ENCODE measurements around the gene HK1. TPM values are rescaled to one million over a fixed set of nuclear protein-coding genes. Genes with fewer than 3 reads are reported as not detected.

The HK1 gene
- total RNA-seq, 4 donors from 2014 or later = 92.5 to 216 (median 126) TPM

DNA sequence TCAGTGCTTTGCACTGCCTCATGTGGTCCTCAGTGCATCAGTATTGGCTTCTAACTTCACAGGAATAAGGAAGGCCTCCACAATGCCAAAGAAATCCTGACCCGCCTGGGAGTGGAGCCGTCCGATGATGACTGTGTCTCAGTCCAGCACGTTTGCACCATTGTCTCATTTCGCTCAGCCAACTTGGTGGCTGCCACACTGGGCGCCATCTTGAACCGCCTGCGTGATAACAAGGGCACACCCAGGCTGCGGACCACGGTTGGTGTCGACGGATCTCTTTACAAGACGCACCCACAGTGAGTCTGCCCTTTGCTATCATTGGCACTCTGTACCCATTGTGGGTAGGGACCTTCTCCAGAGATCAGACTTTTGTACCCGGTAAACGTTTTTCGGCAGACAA lies 101.5 kb downstream of the HK1 start:
- WGBS, 2 donors (ENCODE audit: low coverage in 1 of 2) = no CpG with 5 or more reads among the region's 16 CpGs
- TF ChIP-seq POLR2AphosphoS5 (IDR thresholded peaks at IDR 0.05) = no peak
- Histone ChIP-seq H3K4me3 (no peak overlapping the region), H3K36me3 (peaks cover 0 to 70% of the 10 kb centered on the region in 2 donors), H3K9me3 (no peaks in the 10 kb centered on the region), H3K27ac (no peak overlapping the region), H3K27me3 (no peaks in the 10 kb centered on the region), H3K4me1 (peaks cover 5 to 61% (median 37%) of the 10 kb centered on the region in 3 donors)
- no peak for ATAC-seq

DNA sequence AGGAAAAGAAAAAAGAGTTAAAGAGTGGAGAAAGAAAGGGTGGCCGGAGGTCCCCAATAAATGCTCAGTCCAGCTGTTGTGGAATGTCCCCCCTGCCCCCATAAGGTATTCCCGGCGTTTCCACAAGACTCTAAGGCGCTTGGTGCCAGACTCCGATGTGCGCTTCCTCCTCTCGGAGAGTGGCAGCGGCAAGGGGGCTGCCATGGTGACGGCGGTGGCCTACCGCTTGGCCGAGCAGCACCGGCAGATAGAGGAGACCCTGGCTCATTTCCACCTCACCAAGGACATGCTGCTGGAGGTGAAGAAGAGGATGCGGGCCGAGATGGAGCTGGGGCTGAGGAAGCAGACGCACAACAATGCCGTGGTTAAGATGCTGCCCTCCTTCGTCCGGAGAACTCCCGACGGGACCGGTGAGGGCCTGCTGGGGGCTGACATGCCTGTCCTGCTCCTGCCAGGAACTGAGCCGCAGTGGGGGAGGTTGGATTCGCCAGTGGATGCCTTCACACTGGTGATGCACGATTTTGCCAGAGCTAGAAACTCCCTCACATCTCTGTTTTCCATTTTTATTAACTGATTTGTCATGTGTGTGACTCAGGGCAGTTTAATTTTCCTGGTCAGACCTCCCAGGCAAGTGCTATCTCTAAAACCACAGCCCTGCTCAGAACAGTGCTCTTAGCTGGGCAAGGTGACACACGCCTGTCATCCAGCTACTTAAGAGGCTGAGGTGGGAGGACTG lies 104.3 kb downstream of the HK1 start:
- H3K36me3 ChIP-seq = peaks cover 0 to 87% of the 10 kb centered on the region in 2 donors
- H3K9me3 ChIP-seq = no peaks in the 10 kb centered on the region
- H3K27me3 ChIP-seq = no peaks in the 10 kb centered on the region
- H3K4me3 ChIP-seq = no peak overlapping the region
- WGBS, 2 donors (ENCODE audit: low coverage in 1 of 2) = 50% methylated on average over 9 of the region's 26 CpGs; no CpG with 5 or more reads in 1 of the 2 donors
- TF ChIP-seq EP300 (IDR thresholded peaks at IDR 0.05) = no peak
- TF ChIP-seq, protein P1, sequence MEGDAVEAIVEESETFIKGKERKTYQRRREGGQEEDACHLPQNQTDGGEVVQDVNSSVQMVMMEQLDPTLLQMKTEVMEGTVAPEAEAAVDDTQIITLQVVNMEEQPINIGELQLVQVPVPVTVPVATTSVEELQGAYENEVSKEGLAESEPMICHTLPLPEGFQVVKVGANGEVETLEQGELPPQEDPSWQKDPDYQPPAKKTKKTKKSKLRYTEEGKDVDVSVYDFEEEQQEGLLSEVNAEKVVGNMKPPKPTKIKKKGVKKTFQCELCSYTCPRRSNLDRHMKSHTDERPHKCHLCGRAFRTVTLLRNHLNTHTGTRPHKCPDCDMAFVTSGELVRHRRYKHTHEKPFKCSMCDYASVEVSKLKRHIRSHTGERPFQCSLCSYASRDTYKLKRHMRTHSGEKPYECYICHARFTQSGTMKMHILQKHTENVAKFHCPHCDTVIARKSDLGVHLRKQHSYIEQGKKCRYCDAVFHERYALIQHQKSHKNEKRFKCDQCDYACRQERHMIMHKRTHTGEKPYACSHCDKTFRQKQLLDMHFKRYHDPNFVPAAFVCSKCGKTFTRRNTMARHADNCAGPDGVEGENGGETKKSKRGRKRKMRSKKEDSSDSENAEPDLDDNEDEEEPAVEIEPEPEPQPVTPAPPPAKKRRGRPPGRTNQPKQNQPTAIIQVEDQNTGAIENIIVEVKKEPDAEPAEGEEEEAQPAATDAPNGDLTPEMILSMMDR (IDR thresholded peaks at IDR 0.05) = no peak
- no peak for TF ChIP-seq POLR2A (IDR thresholded peaks at IDR 0.05)
- TF ChIP-seq POLR2AphosphoS5 (IDR thresholded peaks at IDR 0.05) = no peak
- peaks cover 3 to 33% (median 12%) of the 10 kb centered on the region in 3 donors for H3K4me1 ChIP-seq
- H3K27ac ChIP-seq = peak overlapping the region in 3 of 4 donors; percentile 35 to 61 (median 37)
- peak; percentile 42 for ATAC-seq

DNA sequence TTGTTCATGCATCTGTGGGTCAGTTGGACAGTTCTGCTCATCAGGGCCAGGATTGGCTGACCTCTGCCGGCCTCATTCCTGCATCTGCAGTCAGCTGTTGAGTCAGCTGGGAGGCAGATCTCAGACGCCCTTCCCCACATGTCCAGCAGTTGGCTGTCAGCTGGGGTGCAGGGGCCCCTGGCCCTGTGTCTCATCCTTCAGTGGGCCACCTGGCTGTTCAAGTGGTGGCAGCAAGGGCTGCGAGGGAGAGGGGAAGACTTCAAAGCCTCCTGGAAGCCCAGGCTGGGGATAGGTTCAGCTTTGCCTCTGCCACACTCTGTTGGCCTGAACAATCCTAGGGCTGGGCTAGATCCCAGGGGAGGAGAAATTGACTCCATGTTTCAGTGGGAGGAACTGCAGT lies 105.3 kb downstream of the HK1 start:
- TF ChIP-seq POLR2AphosphoS5 (IDR thresholded peaks at IDR 0.05) = no peak
- TF ChIP-seq POLR2A (IDR thresholded peaks at IDR 0.05) = no peak
- TF ChIP-seq, protein P1 (IDR thresholded peaks at IDR 0.05) = peak in 2 of 4 experiments; percentile 27 to 28
- no peak for TF ChIP-seq EP300 (IDR thresholded peaks at IDR 0.05)
- 29% methylated on average over 3 of the region's 3 CpGs; no CpG with 5 or more reads in 1 of the 2 donors for WGBS, 2 donors (ENCODE audit: low coverage in 1 of 2)
- Histone ChIP-seq H3K27ac (peak overlapping the region in 3 of 4 donors; percentile 43 to 61 (median 43)), H3K4me3 (no peak overlapping the region), H3K27me3 (no peaks in the 10 kb centered on the region), H3K36me3 (peaks cover 0 to 94% of the 10 kb centered on the region in 2 donors), H3K9me3 (no peaks in the 10 kb centered on the region), H3K4me1 (peaks cover 0 to 23% (median 7%) of the 10 kb centered on the region in 3 donors)
- ATAC-seq = peak; percentile 57

DNA sequence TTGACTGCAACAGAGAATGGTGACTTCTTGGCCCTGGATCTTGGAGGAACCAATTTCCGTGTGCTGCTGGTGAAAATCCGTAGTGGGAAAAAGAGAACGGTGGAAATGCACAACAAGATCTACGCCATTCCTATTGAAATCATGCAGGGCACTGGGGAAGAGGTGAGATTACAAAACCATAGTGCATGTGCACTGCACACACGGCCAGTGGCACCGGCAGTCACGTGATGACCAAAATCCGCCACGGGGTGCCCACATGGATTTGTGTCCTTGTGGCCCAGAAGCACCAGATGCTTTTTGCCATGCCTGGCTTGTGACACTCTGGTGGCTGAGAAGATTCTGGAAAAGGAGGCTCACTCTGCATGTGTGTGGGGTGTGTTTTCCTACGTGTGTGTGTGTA lies 106.0 kb downstream of the HK1 start:
- Histone ChIP-seq H3K36me3 (peaks cover 0 to 96% of the 10 kb centered on the region in 2 donors), H3K4me1 (peaks cover 0 to 22% (median 7%) of the 10 kb centered on the region in 3 donors), H3K27ac (no peak overlapping the region), H3K27me3 (no peaks in the 10 kb centered on the region), H3K4me3 (no peak overlapping the region), H3K9me3 (no peaks in the 10 kb centered on the region)
- TF ChIP-seq POLR2AphosphoS5 (IDR thresholded peaks at IDR 0.05) (no peak), POLR2A (IDR thresholded peaks at IDR 0.05) (no peak), EP300 (IDR thresholded peaks at IDR 0.05) (no peak)
- TF ChIP-seq, protein P1 (IDR thresholded peaks at IDR 0.05) = no peak
- ATAC-seq = no peak
- 84 to 92% methylated on average over 8 to 9 of the region's 10 CpGs for WGBS, 2 donors (ENCODE audit: low coverage in 1 of 2)

DNA sequence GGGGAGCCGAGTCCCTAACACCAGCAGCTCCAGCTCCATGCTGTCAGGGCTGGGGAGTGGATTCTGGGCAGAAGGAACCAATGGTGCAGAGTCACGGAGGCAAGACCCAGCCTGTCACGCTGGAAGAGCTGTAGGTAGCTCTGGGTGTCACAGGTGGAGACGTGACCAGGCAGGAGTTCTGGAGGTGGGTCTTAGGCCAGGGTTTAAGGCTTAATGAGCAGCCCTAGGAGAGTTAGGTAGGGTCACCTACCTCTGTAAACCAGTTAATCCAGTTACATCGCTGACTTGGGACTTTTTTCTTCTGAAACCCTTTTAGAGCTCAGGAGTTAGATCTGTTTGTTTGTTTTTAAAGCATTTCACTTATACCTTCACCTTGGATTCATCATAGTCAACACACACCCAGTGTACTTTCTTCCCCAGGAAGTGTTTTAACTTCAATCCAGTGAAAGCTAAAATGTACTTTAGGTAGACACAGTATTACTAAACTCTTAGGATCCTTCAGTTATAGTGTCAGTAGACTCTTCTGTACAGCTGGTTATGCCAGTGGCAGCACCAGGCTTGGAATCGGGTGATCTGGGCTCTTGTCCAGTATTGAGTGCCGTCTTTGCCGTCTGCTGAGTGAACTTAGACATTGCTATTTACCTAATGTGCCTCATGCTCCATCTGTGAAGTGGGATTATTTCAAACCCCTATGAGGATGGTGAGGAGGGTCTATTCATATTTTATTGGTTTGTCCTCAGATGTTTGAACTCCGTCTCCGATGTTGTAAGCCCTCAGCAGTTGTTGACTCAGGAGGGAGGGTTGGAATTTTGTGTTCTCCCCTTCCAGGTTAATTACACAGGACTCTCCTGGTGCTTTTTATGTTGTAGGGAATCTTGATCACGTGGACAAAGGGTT lies 107.4 kb downstream of the HK1 start:
- Histone ChIP-seq H3K27me3 (no peaks in the 10 kb centered on the region), H3K27ac (no peak overlapping the region), H3K9me3 (no peaks in the 10 kb centered on the region), H3K36me3 (peaks cover 0 to 96% of the 10 kb centered on the region in 2 donors), H3K4me3 (no peak overlapping the region), H3K4me1 (peaks cover 0 to 35% (median 13%) of the 10 kb centered on the region in 3 donors)
- TF ChIP-seq, protein P1 (IDR thresholded peaks at IDR 0.05) = no peak
- no peak for TF ChIP-seq EP300 (IDR thresholded peaks at IDR 0.05)
- no peak for TF ChIP-seq POLR2AphosphoS5 (IDR thresholded peaks at IDR 0.05)
- no peak for TF ChIP-seq POLR2A (IDR thresholded peaks at IDR 0.05)
- ATAC-seq = no peak
- 86 to 90% methylated on average over 5 to 9 of the region's 11 CpGs for WGBS, 2 donors (ENCODE audit: low coverage in 1 of 2)

All from gastroesophageal sphincter (tissue), 4 donors.